K562 (cell line): ENCODE data around the gene FADS6.

Experiments
- BCL6 ChIP-seq: fragments of 250-450 bp; sonication (Bioruptor Pico); IDR thresholded peaks from 2 replicates; pipeline ENCODE4 v1.4.0; 2020
- BRCA1 ChIP-seq, 2 experiments: fragments of 450-650 bp in 1 of 2; sonication (generic) in 1 of 2; formaldehyde crosslinking in 1 of 2; IDR thresholded peaks; 2 replicates each; pipeline versions ENCODE4 v1.5.0 to v1.6.1; 2017 to 2020; ENCODE audit warnings: mild to moderate bottlenecking in 1 of 2, missing genetic modification reagents in 1 of 2
- CTCF ChIP-seq, 3 experiments: IDR thresholded peaks in 2 of 3; conservative IDR thresholded peaks in 1 of 3; 2 replicates each; pipeline ENCODE4 v1.5.1; 2011 to 2012; ENCODE audit warnings: low read length in 3 of 3, mild to moderate bottlenecking in 3 of 3, control low read depth in 2 of 3, improper control_type of control experiment in 1 of 3, inconsistent platforms in 1 of 3, low read depth in 1 of 3, mixed read lengths in 1 of 3, moderate library complexity in 1 of 3; ENCODE audit not compliant: insufficient read depth in 2 of 3
- E2F1 ChIP-seq: sonication (generic); formaldehyde crosslinking; IDR thresholded peaks from 2 replicates; pipeline ENCODE4 v1.8.1; 2023; ENCODE audit warnings: mild to moderate bottlenecking, missing genetic modification reagents, moderate library complexity
- EP300 ChIP-seq: IDR thresholded peaks from 2 replicates; pipeline ENCODE4 v1.6.1; 2012; ENCODE audit warnings: low read length, improper control_type of control experiment
- HDAC6 ChIP-seq: IDR thresholded peaks from 2 replicates; pipeline ENCODE4 v1.6.1; 2012; ENCODE audit warnings: low read depth, mild to moderate bottlenecking, control low read depth, inconsistent platforms, low read length, moderate library complexity
- IFI16 ChIP-seq: fragments of 250-450 bp; sonication (Bioruptor Pico); IDR thresholded peaks from 2 replicates; pipeline ENCODE4 v2.1.2; 2022; ENCODE audit warnings: mild to moderate bottlenecking, inconsistent platforms
- MAX ChIP-seq: sonication (generic); formaldehyde crosslinking; IDR thresholded peaks from 2 replicates; pipeline ENCODE4 v1.9.0; 2022; ENCODE audit warnings: mild to moderate bottlenecking, missing genetic modification reagents
- PHF8 ChIP-seq: fragments of 200-600 bp; sonication (generic); IDR thresholded peaks from 2 replicates; pipeline ENCODE4 v1.6.1; 2012; ENCODE audit warnings: mixed run types, mild to moderate bottlenecking, inconsistent platforms, low read length, moderate library complexity, borderline replicate concordance
- PML ChIP-seq: IDR thresholded peaks from 2 replicates; pipeline ENCODE4 v1.6.1; 2012; ENCODE audit warnings: low read length, inconsistent platforms
- SRF ChIP-seq, 2 experiments: fragments of 250-450, 450-650 bp in 1 of 2; sonication (Bioruptor Pico) in 1 of 2; sonication (generic) in 1 of 2; formaldehyde crosslinking; IDR thresholded peaks; 2 replicates each; pipeline versions ENCODE4 v1.5.0 to v1.5.1; 2020 to 2022; ENCODE audit warnings: mild to moderate bottlenecking in 1 of 2, missing genetic modification reagents in 1 of 2
- ZZZ3 ChIP-seq: fragments of 450-650 bp; IDR thresholded peaks from 2 replicates; pipeline ENCODE4 v1.6.1; 2016; ENCODE audit warnings: antibody characterized with exemption, mild to moderate bottlenecking, moderate library complexity

GRCh38 chr17:74836691-74837467, 56.6 kb downstream of the FADS6 start:
- TF ChIP-seq PHF8 = no peak
- no peak for TF ChIP-seq CTCF (IDR thresholded peaks at IDR 0.05 in 2 of 3, conservative IDR thresholded peaks at IDR 0.05 in 1 of 3; ENCODE audit: insufficient read depth in 2 of 3, low read depth in 1 of 3, low read length in 3 of 3)
- no peak for TF ChIP-seq IFI16 (CRISPR knock-in tag)
- TF ChIP-seq MAX (CRISPR knock-in tag) = no peak
- no peak for TF ChIP-seq SRF (CRISPR knock-in tag; IDR thresholded peaks at IDR 0.05)
- no peak for TF ChIP-seq E2F1 (CRISPR knock-in tag)
- TF ChIP-seq PML = no peak
- no peak for TF ChIP-seq EP300
- no peak for TF ChIP-seq BRCA1 (IDR thresholded peaks at IDR 0.05)
- TF ChIP-seq BRCA1 (CRISPR knock-in tag; IDR thresholded peaks at IDR 0.05) = no peak
- no peak for TF ChIP-seq ZZZ3
- TF ChIP-seq HDAC6 = no peak
- TF ChIP-seq BCL6 (CRISPR knock-in tag) = no peak
